Right atrium auricular region (tissue), 2 donors: Measurements from ENCODE around the gene BHLHA9. TPM values are rescaled to one million over a fixed set of nuclear protein-coding genes. Genes with fewer than 3 reads are reported as not detected.

Source experiments
- DNase-seq: peaks from one replicate; pipeline ENCODE4 v3.0.0-alpha.2; 2019; ENCODE audit warnings: low spot score
- H3K27ac ChIP-seq, 2 donors: fragments of 200-600 bp; sonication (generic); 1 replicate in 1 of 2; 2 replicates in 1 of 2; pipeline ENCODE4 v1.5.1; 2016 to 2019
- H3K27me3 ChIP-seq, 2 donors: fragments of 200-600 bp; sonication (generic); one replicate each; pipeline versions ENCODE4 v1.5.1 to v1.6.0; 2017 to 2019
- H3K36me3 ChIP-seq: fragments of 200-600 bp; sonication (generic); one replicate; pipeline ENCODE4 v1.5.1; 2016
- H3K4me1 ChIP-seq, 2 donors: fragments of 200-600 bp; sonication (generic); one replicate each; pipeline versions ENCODE4 v1.5.1 to v1.6.0; 2017 to 2019
- H3K4me3 ChIP-seq, 2 donors: fragments of 200-600 bp; sonication (generic); 1 replicate in 1 of 2; 2 replicates in 1 of 2; pipeline ENCODE4 v1.5.1; 2017 to 2019; ENCODE audit warnings: mild to moderate bottlenecking in 1 of 2, moderate library complexity in 1 of 2
- H3K9me3 ChIP-seq, 2 donors: fragments of 200-600 bp; sonication (generic); one replicate each; pipeline ENCODE4 v1.5.1; 2019
- CTCF ChIP-seq, 2 donors: fragments of 200-600 bp; sonication (generic); IDR thresholded peaks; one replicate each; pipeline ENCODE4 v1.5.1; 2019; ENCODE audit warnings: antibody characterized with exemption in 2 of 2
- total RNA-seq, 2 donors: library from RNA; depleted of rRNA; stranded (reverse); fragments of >200 nt; gene quantifications; one replicate each; pipeline ENCODE4 v1.1.0, GENCODE V29; 2016

Gene BHLHA9
- total RNA-seq, 2 donors from 2014 or later: not detected

GRCh38 chr17:1226308-1226707, 43.9 kb upstream of the BHLHA9 start:
- H3K27me3 ChIP-seq: peaks cover 3 to 22% of the 10 kb centered on the region in 2 donors

GRCh38 chr17:1227365-1227764, 42.9 kb upstream of the BHLHA9 start:
- no peak for DNase-seq
- H3K4me3 ChIP-seq: no peak overlapping the region
- peaks cover 3 to 22% of the 10 kb centered on the region in 2 donors for H3K27me3 ChIP-seq
- H3K4me1 ChIP-seq: peaks cover 0 to 24% of the 10 kb centered on the region in 2 donors
- H3K36me3 ChIP-seq: no peaks in the 10 kb centered on the region
- H3K27ac ChIP-seq: no peak overlapping the region
- no peaks in the 10 kb centered on the region for H3K9me3 ChIP-seq
- no peak for TF ChIP-seq CTCF (IDR thresholded peaks at IDR 0.05)

More at GRCh38 chr17:1226308-1226707, 43.9 kb upstream of the BHLHA9 start:
- Histone ChIP-seq H3K36me3 (no peaks in the 10 kb centered on the region), H3K4me1 (peaks cover 0 to 24% of the 10 kb centered on the region in 2 donors), H3K4me3 (no peak overlapping the region), H3K9me3 (peaks cover 0 to 2% of the 10 kb centered on the region in 2 donors), H3K27ac (no peak overlapping the region)
- no peak for DNase-seq
- TF ChIP-seq CTCF (IDR thresholded peaks at IDR 0.05): no peak

- Histone ChIP-seq H3K27ac (peak overlapping the region in 1 of 2 donors; percentile 21), H3K4me1 (peaks cover 0 to 24% of the 10 kb centered on the region in 2 donors), H3K27me3 (peaks cover 3 to 22% of the 10 kb centered on the region in 2 donors), H3K36me3 (no peaks in the 10 kb centered on the region), H3K9me3 (no peaks in the 10 kb centered on the region), H3K4me3 (peak overlapping the region; percentile 30 to 57)
- TF ChIP-seq CTCF (IDR thresholded peaks at IDR 0.05): no peak
- DNase-seq: no peak
Measured at GRCh38 chr17:1227917-1228780, 42.1 kb upstream of the BHLHA9 start.

- H3K27ac ChIP-seq: peak overlapping the region in 1 of 2 donors; percentile 21
- no peak for TF ChIP-seq CTCF (IDR thresholded peaks at IDR 0.05)
- DNase-seq: no peak
- no peaks in the 10 kb centered on the region for H3K9me3 ChIP-seq
- no peaks in the 10 kb centered on the region for H3K36me3 ChIP-seq
- H3K27me3 ChIP-seq: peaks cover 3 to 22% of the 10 kb centered on the region in 2 donors
- H3K4me1 ChIP-seq: peaks cover 0 to 24% of the 10 kb centered on the region in 2 donors
- peak overlapping the region; percentile 30 to 57 for H3K4me3 ChIP-seq
Measured at GRCh38 chr17:1228781-1229348, 41.4 kb upstream of the BHLHA9 start.

- Histone ChIP-seq H3K27me3 (peaks cover 3 to 22% of the 10 kb centered on the region in 2 donors), H3K36me3 (no peaks in the 10 kb centered on the region), H3K27ac (peak overlapping the region; percentile 33 to 41), H3K4me1 (peaks cover 0 to 24% of the 10 kb centered on the region in 2 donors), H3K4me3 (peak overlapping the region; percentile 30 to 57), H3K9me3 (no peaks in the 10 kb centered on the region)
- TF ChIP-seq CTCF (IDR thresholded peaks at IDR 0.05): no peak
- DNase-seq: peak; percentile 67
Measured at GRCh38 chr17:1229349-1229899, 40.8 kb upstream of the BHLHA9 start.
